HG03196 (cell line): Measurements from ENCODE around the gene GLIS1.

Experiments used
- ATAC-seq: cut with Tn5 transposase; IDR thresholded peaks from one replicate; pipeline ENCODE4 v1.9.1; 2021; ENCODE audit not compliant: unreplicated experiment

The GLIS1 gene

GRCh38 chr1:53598966-53599365 is 140.0 kb downstream of the GLIS1 start:
- ATAC-seq, result no peak

GRCh38 chr1:53595906-53596305 is 143.1 kb downstream of the GLIS1 start:
- no peak for ATAC-seq

- ATAC-seq, result no peak
These were observed 144.4 kb downstream of the GLIS1 start for GRCh38 chr1:53594391-53595180.

- no peak for ATAC-seq
These were observed 145.1 kb downstream of the GLIS1 start for GRCh38 chr1:53593758-53594380.

- ATAC-seq, result no peak
These were observed 145.8 kb downstream of the GLIS1 start for GRCh38 chr1:53592985-53593757.

- no peak for ATAC-seq
These were observed 146.4 kb downstream of the GLIS1 start for GRCh38 chr1:53592521-53592982.

- no peak for ATAC-seq
These were observed 147.0 kb downstream of the GLIS1 start for GRCh38 chr1:53591924-53592323.

GRCh38 chr1:53590531-53591515 is 148.1 kb downstream of the GLIS1 start:
- no peak for ATAC-seq

GRCh38 chr1:53590104-53590503 is 148.9 kb downstream of the GLIS1 start:
- ATAC-seq, result no peak

- no peak for ATAC-seq
These were observed 149.7 kb downstream of the GLIS1 start for GRCh38 chr1:53589043-53589887.

GRCh38 chr1:53588053-53588779 is 150.7 kb downstream of the GLIS1 start:
- ATAC-seq, result no peak

- no peak for ATAC-seq
These were observed 151.5 kb downstream of the GLIS1 start for GRCh38 chr1:53587252-53587988.

GRCh38 chr1:53586765-53587164 is 152.2 kb downstream of the GLIS1 start:
- no peak for ATAC-seq

GRCh38 chr1:53585565-53585964 is 153.4 kb downstream of the GLIS1 start:
- no peak for ATAC-seq

GRCh38 chr1:53585129-53585528 is 153.8 kb downstream of the GLIS1 start:
- no peak for ATAC-seq

GRCh38 chr1:53584777-53585107 is 154.2 kb downstream of the GLIS1 start:
- ATAC-seq, result no peak

GRCh38 chr1:53583868-53584776 is 154.8 kb downstream of the GLIS1 start:
- no peak for ATAC-seq
